Measurements from ENCODE around the gene TMEM184C. TPM values are rescaled to one million over a fixed set of nuclear protein-coding genes. Genes with fewer than 3 reads are reported as not detected.

Gene TMEM184C
- total RNA-seq, 2 donors from 2014 or later = 30.3 to 35.7 TPM

GRCh38 chr4:147696866-147697265 is 79.7 kb downstream of the TMEM184C start:
- H3K9ac ChIP-seq (ENCODE audit: extremely low read depth, low read length, poor library complexity, severe bottlenecking) = no peak overlapping the region
- DNase-seq = no peak
- no peak overlapping the region for H3K4me3 ChIP-seq (ENCODE audit: low read length)
- no peak overlapping the region for H3K4me3 Mint-ChIP-seq
- H3K27me3 ChIP-seq (ENCODE audit: control insufficient read depth, insufficient read depth, low read length, poor library complexity, severe bottlenecking) = no peaks in the 10 kb centered on the region
- H3K27me3 Mint-ChIP-seq (ENCODE audit: insufficient read depth) = no peaks in the 10 kb centered on the region
- TF ChIP-seq, protein P1, sequence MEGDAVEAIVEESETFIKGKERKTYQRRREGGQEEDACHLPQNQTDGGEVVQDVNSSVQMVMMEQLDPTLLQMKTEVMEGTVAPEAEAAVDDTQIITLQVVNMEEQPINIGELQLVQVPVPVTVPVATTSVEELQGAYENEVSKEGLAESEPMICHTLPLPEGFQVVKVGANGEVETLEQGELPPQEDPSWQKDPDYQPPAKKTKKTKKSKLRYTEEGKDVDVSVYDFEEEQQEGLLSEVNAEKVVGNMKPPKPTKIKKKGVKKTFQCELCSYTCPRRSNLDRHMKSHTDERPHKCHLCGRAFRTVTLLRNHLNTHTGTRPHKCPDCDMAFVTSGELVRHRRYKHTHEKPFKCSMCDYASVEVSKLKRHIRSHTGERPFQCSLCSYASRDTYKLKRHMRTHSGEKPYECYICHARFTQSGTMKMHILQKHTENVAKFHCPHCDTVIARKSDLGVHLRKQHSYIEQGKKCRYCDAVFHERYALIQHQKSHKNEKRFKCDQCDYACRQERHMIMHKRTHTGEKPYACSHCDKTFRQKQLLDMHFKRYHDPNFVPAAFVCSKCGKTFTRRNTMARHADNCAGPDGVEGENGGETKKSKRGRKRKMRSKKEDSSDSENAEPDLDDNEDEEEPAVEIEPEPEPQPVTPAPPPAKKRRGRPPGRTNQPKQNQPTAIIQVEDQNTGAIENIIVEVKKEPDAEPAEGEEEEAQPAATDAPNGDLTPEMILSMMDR (conservative IDR thresholded peaks at IDR 0.05) = no peak
- peaks cover 10% of the 10 kb centered on the region for H3K9me3 Mint-ChIP-seq
- no peaks in the 10 kb centered on the region for H3K36me3 Mint-ChIP-seq (ENCODE audit: low read depth)
- no peaks in the 10 kb centered on the region for H3K4me1 ChIP-seq (ENCODE audit: control insufficient read depth, insufficient read depth, low read length)
- H3K36me3 ChIP-seq (ENCODE audit: control insufficient read depth, insufficient read depth, low read length) = no peaks in the 10 kb centered on the region
- no peaks in the 10 kb centered on the region for H3K9me3 ChIP-seq (ENCODE audit: control insufficient read depth, low read length)
- no peak overlapping the region for H3K27ac Mint-ChIP-seq
- no peak overlapping the region for H3K27ac ChIP-seq (ENCODE audit: low read depth, low read length)
- 60 to 78% methylated on average over 1 of the region's 1 CpG for WGBS, 2 experiments (ENCODE audit: insufficient coverage in 1 of 2, insufficient read length in 1 of 2)
- no peaks in the 10 kb centered on the region for H3K4me1 Mint-ChIP-seq

DNA sequence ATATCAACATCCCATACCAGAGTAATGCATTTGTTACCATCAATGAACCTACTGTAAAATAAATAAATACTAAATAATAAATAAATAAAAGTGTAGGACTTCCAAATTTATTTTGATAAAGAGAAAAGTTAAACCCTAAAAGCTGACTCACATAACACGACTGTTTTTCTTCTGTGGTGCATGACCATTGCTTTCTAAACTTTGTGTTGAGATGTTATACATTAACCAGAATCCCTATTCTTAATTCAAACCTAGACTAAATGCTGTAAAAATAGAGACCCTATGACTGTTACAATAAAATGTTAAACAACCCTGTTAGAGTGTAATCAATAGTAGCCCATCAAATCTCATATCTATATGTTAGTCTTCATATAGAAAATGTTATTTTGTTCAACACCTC is 87.6 kb downstream of the TMEM184C start:
- TF ChIP-seq, protein P1 (conservative IDR thresholded peaks at IDR 0.05) = no peak
- Mint-ChIP-seq H3K4me1 (no peaks in the 10 kb centered on the region), H3K9me3 (peaks cover 7% of the 10 kb centered on the region), H3K36me3 (ENCODE audit: low read depth) (no peaks in the 10 kb centered on the region), H3K27ac (no peak overlapping the region), H3K4me3 (no peak overlapping the region), H3K27me3 (ENCODE audit: insufficient read depth) (no peaks in the 10 kb centered on the region)
- WGBS, 2 experiments (ENCODE audit: insufficient coverage in 1 of 2, insufficient read length in 1 of 2) = 100% methylated on average over 1 of the region's 1 CpG; no CpG with 5 or more reads in 1 of the 2 experiments
- H3K4me3 ChIP-seq (ENCODE audit: low read length) = no peak overlapping the region
- DNase-seq = no peak
- H3K36me3 ChIP-seq (ENCODE audit: control insufficient read depth, insufficient read depth, low read length) = no peaks in the 10 kb centered on the region
- no peaks in the 10 kb centered on the region for H3K9me3 ChIP-seq (ENCODE audit: control insufficient read depth, low read length)
- H3K9ac ChIP-seq (ENCODE audit: extremely low read depth, low read length, poor library complexity, severe bottlenecking) = no peak overlapping the region
- no peak overlapping the region for H3K27ac ChIP-seq (ENCODE audit: low read depth, low read length)
- no peaks in the 10 kb centered on the region for H3K27me3 ChIP-seq (ENCODE audit: control insufficient read depth, insufficient read depth, low read length, poor library complexity, severe bottlenecking)
- H3K4me1 ChIP-seq (ENCODE audit: control insufficient read depth, insufficient read depth, low read length) = no peaks in the 10 kb centered on the region

DNA sequence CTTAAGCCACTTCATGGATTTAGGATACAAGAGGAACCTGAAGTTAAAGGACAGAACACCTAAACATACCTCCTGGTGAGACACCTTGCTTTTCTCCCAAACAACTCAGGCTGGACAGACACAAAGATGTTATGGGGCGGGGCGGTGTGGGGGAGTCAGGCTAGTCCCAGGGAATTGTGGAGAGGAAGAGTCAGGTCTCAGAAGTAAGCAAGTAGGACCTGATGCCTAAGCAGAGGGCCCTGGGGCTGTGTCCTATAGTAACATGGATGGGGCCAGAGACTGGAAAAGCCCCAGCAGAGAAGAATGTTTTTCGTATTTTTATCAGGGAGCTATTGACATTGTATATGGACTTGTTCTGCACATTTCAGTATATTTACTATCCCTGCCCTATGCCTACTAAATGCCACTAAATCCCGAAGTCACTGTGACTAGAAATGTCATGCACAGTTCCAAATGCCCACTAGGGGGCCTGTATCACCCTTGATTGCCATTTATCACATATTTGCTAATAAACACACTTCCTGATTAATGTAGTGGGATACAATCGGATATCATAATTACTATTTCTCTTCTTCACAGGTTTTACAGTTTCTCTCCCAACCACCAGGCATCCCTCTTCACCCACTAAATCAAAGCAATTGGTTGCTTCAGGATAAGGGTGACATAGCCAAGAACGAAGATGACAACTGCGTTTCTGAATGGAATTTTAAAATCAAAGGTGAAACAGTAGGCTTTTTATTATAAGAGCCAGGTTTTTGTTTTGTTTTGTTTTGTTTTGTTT is 90.9 kb downstream of the TMEM184C start:
- Histone ChIP-seq H3K9ac (ENCODE audit: extremely low read depth, low read length, poor library complexity, severe bottlenecking) (no peak overlapping the region), H3K36me3 (ENCODE audit: control insufficient read depth, insufficient read depth, low read length) (no peaks in the 10 kb centered on the region), H3K27ac (ENCODE audit: low read depth, low read length) (no peak overlapping the region), H3K9me3 (ENCODE audit: control insufficient read depth, low read length) (no peaks in the 10 kb centered on the region), H3K4me3 (ENCODE audit: low read length) (no peak overlapping the region), H3K27me3 (ENCODE audit: control insufficient read depth, insufficient read depth, low read length, poor library complexity, severe bottlenecking) (no peaks in the 10 kb centered on the region), H3K4me1 (ENCODE audit: control insufficient read depth, insufficient read depth, low read length) (no peaks in the 10 kb centered on the region)
- Mint-ChIP-seq H3K9me3 (no peaks in the 10 kb centered on the region), H3K27me3 (ENCODE audit: insufficient read depth) (no peaks in the 10 kb centered on the region), H3K27ac (peak overlapping the region; percentile 19), H3K4me3 (no peak overlapping the region), H3K36me3 (ENCODE audit: low read depth) (no peaks in the 10 kb centered on the region), H3K4me1 (no peaks in the 10 kb centered on the region)
- 68% methylated on average over 4 to 7 of the region's 7 CpGs for WGBS, 2 experiments (ENCODE audit: insufficient coverage in 1 of 2, insufficient read length in 1 of 2)
- peak; percentile 73 for DNase-seq
- TF ChIP-seq, protein P1 (conservative IDR thresholded peaks at IDR 0.05) = peak; percentile 97
